ENCODE data around the gene CACNA2D3. TPM values are rescaled to one million over a fixed set of nuclear protein-coding genes. Genes with fewer than 3 reads are reported as not detected.

The CACNA2D3 gene
- polyA plus RNA-seq, 2 of the 4 experiments (the other 2 are of a cell fraction), result 0.04 to 0.05 TPM

DNA sequence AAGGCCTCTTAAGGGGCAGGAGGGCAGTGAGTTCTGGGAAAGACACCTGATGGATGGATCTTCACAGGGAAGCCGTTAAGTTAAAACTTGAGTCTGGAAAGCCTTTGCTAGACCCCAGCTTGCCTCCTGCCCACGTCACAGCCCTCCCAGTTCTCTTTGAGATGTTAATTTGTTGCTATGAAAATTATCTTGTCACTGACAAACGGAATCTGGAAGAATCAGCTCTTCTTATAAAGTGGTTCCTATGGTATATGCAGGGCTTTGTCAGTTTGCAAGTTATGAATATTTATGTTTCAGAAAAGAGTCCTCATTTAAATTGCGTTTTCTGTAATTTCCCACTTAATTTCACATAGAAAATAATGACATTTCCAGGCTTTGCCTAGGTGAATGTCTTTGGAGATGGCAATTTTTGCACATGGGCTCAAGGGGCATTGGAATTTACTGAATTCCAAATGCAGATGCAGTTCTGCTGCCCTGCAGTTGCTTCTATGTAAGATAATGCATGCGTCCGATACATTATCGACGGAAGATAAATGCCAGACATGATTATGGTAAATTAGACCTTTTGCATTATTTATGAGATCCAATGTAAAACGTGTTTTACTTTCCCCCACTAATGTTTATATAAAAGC is 74.1 kb downstream of the CACNA2D3 start:
- DNase-seq (ENCODE audit: low read depth in 1 of 2, low spot score in 1 of 2) (no peak), FAIRE-seq (no peak), ATAC-seq (no peak)
- H3K27ac ChIP-seq, result no peak overlapping the region
- no peak overlapping the region for H3K4me3 ChIP-seq
- H3K9me3 ChIP-seq, result no peaks in the 10 kb centered on the region
- CTCF ChIA-PET, result no interaction called here
- POLR2A ChIA-PET, result no interaction called here
- no peaks in the 10 kb centered on the region for H3K4me1 ChIP-seq
- WGBS (ENCODE audit: missing lambda C conversion rate), result 40% methylated on average over 9 of the region's 9 CpGs
- H3K4me2 ChIP-seq, result no peak overlapping the region
- TF ChIP-seq CHD4 (IDR thresholded peaks at IDR 0.05; ENCODE audit: borderline replicate concordance), result no peak
- no peak for TF ChIP-seq JUNB (IDR thresholded peaks at IDR 0.05)
- no peak for TF ChIP-seq NR3C1 (IDR thresholded peaks at IDR 0.05)
- no peak for TF ChIP-seq HOXB13 (CRISPR knock-in tag; IDR thresholded peaks at IDR 0.05; ENCODE audit: low read depth)

DNA sequence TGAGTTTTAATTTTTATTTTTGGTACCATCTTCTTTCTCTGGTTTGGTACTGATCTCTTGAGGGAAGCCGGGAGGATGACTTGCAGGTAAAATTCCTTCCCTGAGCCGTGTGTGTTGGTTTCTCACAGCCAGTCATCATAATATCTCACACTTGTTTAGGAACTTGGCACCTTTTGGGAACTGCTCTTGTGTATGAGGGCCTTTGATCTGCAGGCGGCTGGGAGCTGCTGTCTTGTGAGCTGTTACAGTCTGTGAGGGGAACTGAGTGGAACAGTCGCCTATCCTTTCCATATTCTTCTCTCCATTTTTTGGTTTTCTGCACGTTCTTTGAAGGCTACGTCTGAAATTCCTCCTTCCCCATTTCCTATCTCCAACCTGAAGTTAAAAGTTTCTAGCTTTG is 75.2 kb downstream of the CACNA2D3 start:
- H3K27ac ChIP-seq, result no peak overlapping the region
- no peak for FAIRE-seq
- no peaks in the 10 kb centered on the region for H3K9me3 ChIP-seq
- no peaks in the 10 kb centered on the region for H3K4me1 ChIP-seq
- 7% methylated on average over 6 of the region's 6 CpGs for WGBS (ENCODE audit: missing lambda C conversion rate)
- POLR2A ChIA-PET, result no interaction called here
- no peak overlapping the region for H3K4me3 ChIP-seq
- H3K4me2 ChIP-seq, result no peak overlapping the region
- CTCF ChIA-PET, result interaction anchor here (0.5 kb wide), 1 partner anchor 28 kb away, joined by 4 read pairs; no protein-coding TSS in a partner anchor
- no peak for ATAC-seq
- TF ChIP-seq CHD2 (IDR thresholded peaks at IDR 0.05; ENCODE audit: low read length, partially characterized antibody), result no peak
- DNase-seq (ENCODE audit: low read depth in 1 of 2, low spot score in 1 of 2), result no peak

GRCh38 chr3:54198556-54198955 is 76.2 kb downstream of the CACNA2D3 start:
- H3K4me3 ChIP-seq, result no peak overlapping the region
- no peaks in the 10 kb centered on the region for H3K4me1 ChIP-seq
- TF ChIP-seq JUN (IDR thresholded peaks at IDR 0.05), result no peak
- TF ChIP-seq KDM5A (IDR thresholded peaks at IDR 0.05), result no peak
- TF ChIP-seq HOXA7 (CRISPR knock-in tag; IDR thresholded peaks at IDR 0.05), result no peak
- no peak for TF ChIP-seq EP300 (IDR thresholded peaks at IDR 0.05)
- TF ChIP-seq RCOR1 (IDR thresholded peaks at IDR 0.05; ENCODE audit: low read depth, low read length), result no peak
- TF ChIP-seq HOXB13 (CRISPR knock-in tag; IDR thresholded peaks at IDR 0.05; ENCODE audit: low read depth), result no peak
- ChIA-PET POLR2A (no interaction called here), CTCF (no interaction called here)
- no peak overlapping the region for H3K27ac ChIP-seq
- FAIRE-seq (no peak), ATAC-seq (no peak), DNase-seq (ENCODE audit: low read depth in 1 of 2, low spot score in 1 of 2) (no peak)
- H3K9me3 ChIP-seq, result no peaks in the 10 kb centered on the region
- H3K4me2 ChIP-seq, result no peak overlapping the region
- WGBS (ENCODE audit: missing lambda C conversion rate), result 14% methylated on average over 7 of the region's 9 CpGs

GRCh38 chr3:54202054-54202453 is 79.7 kb downstream of the CACNA2D3 start:
- TF ChIP-seq KDM5A (IDR thresholded peaks at IDR 0.05) (no peak), CEBPB (IDR thresholded peaks at IDR 0.05) (no peak), PBX3 (IDR thresholded peaks at IDR 0.05) (no peak), KDM1A (IDR thresholded peaks at IDR 0.05; ENCODE audit: low read depth) (no peak), CHD2 (IDR thresholded peaks at IDR 0.05; ENCODE audit: low read length, partially characterized antibody) (no peak), MAZ (IDR thresholded peaks at IDR 0.05; ENCODE audit: borderline replicate concordance, low read depth, low read length) (no peak), MAFK (IDR thresholded peaks at IDR 0.05; ENCODE audit: partially characterized antibody) (no peak), POLR2A (IDR thresholded peaks at IDR 0.05; ENCODE audit: low read length) (no peak), PHF8 (IDR thresholded peaks at IDR 0.05; ENCODE audit: borderline replicate concordance, low read depth) (no peak), ZFP36 (IDR thresholded peaks at IDR 0.05; ENCODE audit: borderline replicate concordance, partially characterized antibody) (no peak)

More at GRCh38 chr3:54202054-54202453, 79.7 kb downstream of the CACNA2D3 start:
- Histone ChIP-seq H3K4me2 (no peak overlapping the region), H3K4me3 (no peak overlapping the region), H3K9me3 (no peaks in the 10 kb centered on the region), H3K27ac (no peak overlapping the region), H3K4me1 (no peaks in the 10 kb centered on the region)
- FAIRE-seq (no peak), DNase-seq (ENCODE audit: low read depth in 1 of 2, low spot score in 1 of 2) (no peak), ATAC-seq (no peak)
- POLR2A ChIA-PET, result no interaction called here
- CTCF ChIA-PET, result no interaction called here
- WGBS (ENCODE audit: missing lambda C conversion rate), result 0% methylated on average over 5 of the region's 5 CpGs

All from A549 (cell line).